GM18517 (cell line): ENCODE data around the gene SPHK2.
"Not testable (repeated sequence)": the region's sequence is repeated elsewhere in the genome, so short reads cannot be mapped to it uniquely, and the experiment has no call there.

Experiments used
- ATAC-seq: cut with Tn5 transposase; IDR thresholded peaks from one replicate; pipeline ENCODE4 v1.9.1; 2021; ENCODE audit warnings: mild to moderate bottlenecking, moderate library complexity; ENCODE audit not compliant: unreplicated experiment

Gene SPHK2

DNA sequence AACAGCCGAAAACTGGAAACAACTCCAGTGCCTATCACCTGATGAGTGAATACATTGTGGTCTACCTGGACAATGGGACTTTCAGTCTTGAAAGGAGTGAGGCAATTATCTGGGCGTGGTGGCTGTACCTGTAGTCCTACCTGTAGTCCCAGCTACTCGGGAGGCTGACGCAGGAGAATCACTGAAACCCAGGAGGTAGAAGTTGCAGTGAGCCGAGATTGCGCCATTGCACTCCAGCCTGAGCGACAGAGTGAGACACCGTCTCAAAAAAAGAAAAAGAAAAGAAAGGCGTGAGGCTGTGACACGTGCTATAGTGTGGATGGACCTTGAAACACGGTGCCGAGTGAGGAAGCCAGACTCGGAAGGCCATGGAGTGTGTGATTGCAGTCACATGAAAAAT is 57.6 kb downstream of the SPHK2 start:
- ATAC-seq: no peak

- no peak for ATAC-seq
Observed at GRCh38 chr19:48678201-48678600, 58.9 kb downstream of the SPHK2 start.

GRCh38 chr19:48680006-48680405 is 60.7 kb downstream of the SPHK2 start:
- not testable (repeated sequence) for ATAC-seq
